ENCODE data around the gene MTAP.
A peak's percentile ranks its signal among the peaks of the same experiment; 100 is the strongest.

MTAP gene

DNA sequence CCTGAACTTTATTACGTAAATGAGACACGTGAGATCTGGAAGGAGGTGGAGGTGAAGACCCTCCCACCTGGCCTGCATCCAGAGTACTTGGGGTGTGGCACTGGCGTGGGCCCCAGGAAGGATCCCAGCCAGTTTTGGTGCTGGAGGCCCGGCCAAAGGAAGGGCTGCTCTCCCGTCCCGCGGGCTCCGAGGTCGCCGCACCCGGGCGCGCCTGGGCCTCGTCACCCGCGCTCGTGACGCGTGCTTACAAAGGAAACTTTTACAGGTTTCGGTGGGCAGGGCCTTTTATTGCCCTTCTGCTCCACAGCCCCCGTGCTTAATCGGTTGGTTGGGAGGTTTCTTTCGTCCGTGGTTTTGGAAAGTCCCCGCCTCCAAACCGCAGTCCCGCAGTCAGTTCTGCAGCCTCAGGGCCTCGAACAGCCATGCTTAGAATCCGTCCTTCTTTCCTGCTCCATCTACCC lies 162.5 kb downstream of the MTAP start:
- Histone ChIP-seq H3K36me3 (peaks cover 1% of the 10 kb centered on the region), H4K20me1 (peaks cover 52% of the 10 kb centered on the region), H3K4me2 (peak overlapping the region; percentile 71), H3K27me3 (peaks cover 74% of the 10 kb centered on the region), H3K4me3 (peak overlapping the region; percentile 53), H3K9me3 (peaks cover 45% of the 10 kb centered on the region), H3K4me1 (peaks cover 18% of the 10 kb centered on the region), H3K9ac (no peak overlapping the region), H3K27ac (no peak overlapping the region)
- no peak for TF ChIP-seq Cebpa-rat (IDR thresholded peaks at IDR 0.05)

DNA sequence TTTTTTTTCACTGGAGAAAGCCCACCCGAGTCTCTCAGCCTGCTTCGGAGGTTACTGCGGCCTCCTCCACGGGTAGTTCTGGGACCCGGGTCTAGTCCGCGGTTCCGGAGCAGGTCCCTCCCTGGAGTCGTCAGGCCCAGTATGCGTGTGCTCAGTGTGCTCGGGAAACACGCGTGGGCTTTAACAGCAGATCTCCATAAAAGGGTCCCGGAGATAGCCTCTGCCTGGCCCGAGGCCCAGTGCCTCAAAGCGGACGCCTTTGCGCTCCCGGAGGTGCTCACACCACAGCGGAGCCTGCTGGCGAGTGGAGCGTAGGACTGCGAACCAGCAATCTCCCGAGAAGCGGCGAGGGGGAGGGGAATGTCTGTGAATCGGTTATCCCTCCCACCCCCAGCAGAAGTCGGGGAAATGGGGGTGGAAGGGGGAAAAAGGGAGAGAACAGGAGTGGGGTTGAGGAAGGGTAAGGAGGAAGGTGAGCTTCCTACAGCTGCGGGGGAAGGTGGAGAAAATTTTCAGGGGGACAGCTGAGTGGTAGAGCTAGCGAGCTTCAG lies 163.0 kb downstream of the MTAP start:
- Histone ChIP-seq H3K27ac (no peak overlapping the region), H3K9ac (no peak overlapping the region), H3K4me3 (peak overlapping the region; percentile 53), H3K4me2 (peak overlapping the region; percentile 71), H3K27me3 (peaks cover 79% of the 10 kb centered on the region), H3K9me3 (peaks cover 50% of the 10 kb centered on the region), H3K36me3 (peaks cover 6% of the 10 kb centered on the region), H3K4me1 (peaks cover 18% of the 10 kb centered on the region), H4K20me1 (peaks cover 57% of the 10 kb centered on the region)
- no peak for TF ChIP-seq Cebpa-rat (IDR thresholded peaks at IDR 0.05)

DNA sequence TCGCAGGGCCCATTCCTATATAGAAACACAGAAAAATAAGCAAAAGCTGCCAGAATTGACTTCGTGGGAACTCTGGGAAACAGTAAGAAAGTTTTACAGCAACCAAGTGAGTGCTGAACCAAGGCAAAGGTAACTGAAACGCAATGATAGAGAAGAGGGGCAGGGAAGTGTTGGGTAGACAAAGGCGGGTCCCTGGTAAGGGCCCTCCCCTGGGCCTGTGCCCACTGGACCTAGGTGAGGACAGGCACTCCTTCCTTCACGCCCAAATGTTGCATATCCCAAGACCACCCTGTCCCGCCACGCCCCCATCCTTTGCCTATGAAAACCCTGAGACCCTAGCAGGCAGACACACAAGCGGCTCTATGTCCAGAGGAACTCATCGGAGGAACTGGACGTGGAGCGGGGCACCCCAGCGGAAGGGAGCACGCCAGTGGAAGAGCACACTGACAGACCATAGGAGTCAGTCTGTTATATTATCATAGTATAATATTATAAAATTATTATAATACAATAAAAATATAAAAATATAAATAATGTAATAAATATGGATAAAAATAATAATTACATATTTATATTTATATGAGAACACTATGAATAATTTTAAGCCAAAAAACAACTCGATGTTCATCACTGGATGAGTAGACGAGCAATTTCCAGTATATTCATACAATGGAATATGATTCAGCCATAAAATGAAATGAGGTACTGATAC lies 163.9 kb downstream of the MTAP start:
- Histone ChIP-seq H3K27me3 (peaks cover 87% of the 10 kb centered on the region), H3K4me1 (peaks cover 18% of the 10 kb centered on the region), H4K20me1 (peaks cover 66% of the 10 kb centered on the region), H3K9me3 (peaks cover 58% of the 10 kb centered on the region), H3K27ac (no peak overlapping the region), H3K4me2 (no peak overlapping the region), H3K4me3 (no peak overlapping the region), H3K9ac (no peak overlapping the region), H3K36me3 (peaks cover 15% of the 10 kb centered on the region)
- no peak for TF ChIP-seq Cebpa-rat (IDR thresholded peaks at IDR 0.05)

DNA sequence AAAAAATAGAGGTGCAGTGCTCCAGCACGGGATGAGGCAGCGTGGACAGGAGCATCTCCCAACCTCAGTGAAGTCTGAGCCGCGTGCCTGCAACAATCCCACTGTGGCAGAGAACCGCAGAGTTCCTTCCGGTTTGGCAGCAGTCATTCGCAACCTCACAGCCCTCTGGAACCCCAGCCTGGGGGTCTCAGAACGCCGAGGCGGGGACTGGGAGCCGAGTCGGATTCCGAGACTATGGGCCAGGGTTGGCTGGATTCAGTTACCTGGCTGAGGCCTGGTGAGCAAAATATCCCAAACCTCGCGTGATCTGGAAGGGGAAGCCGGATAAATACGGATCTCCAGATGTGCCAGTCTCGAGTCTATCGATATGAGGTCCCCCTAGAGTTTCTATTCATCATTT lies 164.7 kb downstream of the MTAP start:
- no peak for TF ChIP-seq Cebpa-rat (IDR thresholded peaks at IDR 0.05)
- Histone ChIP-seq H3K4me2 (peak overlapping the region; percentile 36; the same call in 1 of the 2 replicates), H3K27me3 (peaks cover 96% of the 10 kb centered on the region), H3K9me3 (peaks cover 59% of the 10 kb centered on the region), H3K4me3 (no peak overlapping the region), H3K36me3 (peaks cover 15% of the 10 kb centered on the region), H3K27ac (no peak overlapping the region), H3K4me1 (peaks cover 18% of the 10 kb centered on the region), H4K20me1 (peaks cover 74% of the 10 kb centered on the region), H3K9ac (no peak overlapping the region)

DNA sequence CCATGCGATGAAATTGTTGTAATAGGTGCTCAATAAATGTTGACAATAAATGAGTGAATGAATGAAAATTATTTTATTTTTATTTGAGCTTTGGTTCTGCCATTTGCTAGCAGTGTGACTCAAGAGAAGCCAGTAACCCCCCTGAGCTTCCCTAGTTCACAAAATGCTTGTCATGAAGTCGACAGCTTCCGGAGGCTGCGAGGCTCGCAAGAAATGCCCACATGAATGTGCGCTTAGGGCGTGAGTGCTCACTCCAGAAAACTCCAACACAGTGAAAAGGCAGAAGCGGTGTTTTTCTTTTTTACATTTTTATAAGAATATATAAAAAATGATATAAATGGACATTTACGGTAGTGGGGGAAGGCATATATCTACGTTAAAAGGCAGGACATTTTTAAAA lies 165.3 kb downstream of the MTAP start:
- H3K4me2 ChIP-seq, result no peak overlapping the region
- H3K9me3 ChIP-seq, result peaks cover 53% of the 10 kb centered on the region
- no peak overlapping the region for H3K9ac ChIP-seq
- H4K20me1 ChIP-seq, result peaks cover 80% of the 10 kb centered on the region
- no peak overlapping the region for H3K4me3 ChIP-seq
- TF ChIP-seq Cebpa-rat (IDR thresholded peaks at IDR 0.05), result no peak
- H3K27me3 ChIP-seq, result peaks cover 100% of the 10 kb centered on the region
- peaks cover 15% of the 10 kb centered on the region for H3K36me3 ChIP-seq
- H3K27ac ChIP-seq, result no peak overlapping the region
- H3K4me1 ChIP-seq, result peaks cover 18% of the 10 kb centered on the region

DNA sequence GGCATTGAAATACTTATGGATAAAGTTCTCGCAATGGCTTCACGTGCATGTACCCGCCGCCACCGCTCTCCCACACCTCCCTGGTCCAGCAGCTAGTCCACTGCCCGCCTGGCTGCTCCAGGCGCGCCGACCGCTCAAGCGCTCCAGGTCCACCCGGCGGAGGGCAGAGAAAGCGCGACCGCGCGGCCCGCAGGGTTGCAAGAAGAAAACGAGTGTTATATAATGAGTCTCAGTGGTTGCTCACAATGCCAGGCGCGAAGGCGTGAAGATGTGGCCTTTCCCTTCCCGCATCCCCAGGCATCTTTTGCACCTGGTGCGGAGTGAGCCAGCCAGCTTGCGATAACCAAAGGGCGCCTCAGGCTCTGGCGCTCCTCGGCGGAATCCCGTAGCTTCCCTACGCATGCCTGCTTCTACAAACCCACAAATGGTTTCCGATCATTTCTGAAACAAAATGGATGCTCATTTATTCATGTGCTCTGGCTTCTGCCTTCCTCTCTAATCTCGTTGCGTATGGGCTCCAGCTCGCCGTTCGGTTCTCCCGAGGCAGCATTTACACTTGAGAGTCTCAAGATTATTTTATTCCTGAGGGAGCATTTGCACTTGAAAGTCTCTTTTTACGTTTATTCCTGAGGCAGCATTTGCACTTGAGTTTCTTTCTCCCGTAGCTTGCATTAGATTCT lies 166.0 kb downstream of the MTAP start:
- TF ChIP-seq Cebpa-rat (IDR thresholded peaks at IDR 0.05), result no peak
- Histone ChIP-seq H3K27me3 (peaks cover 100% of the 10 kb centered on the region), H3K4me2 (no peak overlapping the region), H3K9me3 (peaks cover 46% of the 10 kb centered on the region), H3K9ac (no peak overlapping the region), H3K36me3 (peaks cover 15% of the 10 kb centered on the region), H3K4me1 (peaks cover 18% of the 10 kb centered on the region), H4K20me1 (peaks cover 87% of the 10 kb centered on the region), H3K4me3 (no peak overlapping the region), H3K27ac (no peak overlapping the region)

DNA sequence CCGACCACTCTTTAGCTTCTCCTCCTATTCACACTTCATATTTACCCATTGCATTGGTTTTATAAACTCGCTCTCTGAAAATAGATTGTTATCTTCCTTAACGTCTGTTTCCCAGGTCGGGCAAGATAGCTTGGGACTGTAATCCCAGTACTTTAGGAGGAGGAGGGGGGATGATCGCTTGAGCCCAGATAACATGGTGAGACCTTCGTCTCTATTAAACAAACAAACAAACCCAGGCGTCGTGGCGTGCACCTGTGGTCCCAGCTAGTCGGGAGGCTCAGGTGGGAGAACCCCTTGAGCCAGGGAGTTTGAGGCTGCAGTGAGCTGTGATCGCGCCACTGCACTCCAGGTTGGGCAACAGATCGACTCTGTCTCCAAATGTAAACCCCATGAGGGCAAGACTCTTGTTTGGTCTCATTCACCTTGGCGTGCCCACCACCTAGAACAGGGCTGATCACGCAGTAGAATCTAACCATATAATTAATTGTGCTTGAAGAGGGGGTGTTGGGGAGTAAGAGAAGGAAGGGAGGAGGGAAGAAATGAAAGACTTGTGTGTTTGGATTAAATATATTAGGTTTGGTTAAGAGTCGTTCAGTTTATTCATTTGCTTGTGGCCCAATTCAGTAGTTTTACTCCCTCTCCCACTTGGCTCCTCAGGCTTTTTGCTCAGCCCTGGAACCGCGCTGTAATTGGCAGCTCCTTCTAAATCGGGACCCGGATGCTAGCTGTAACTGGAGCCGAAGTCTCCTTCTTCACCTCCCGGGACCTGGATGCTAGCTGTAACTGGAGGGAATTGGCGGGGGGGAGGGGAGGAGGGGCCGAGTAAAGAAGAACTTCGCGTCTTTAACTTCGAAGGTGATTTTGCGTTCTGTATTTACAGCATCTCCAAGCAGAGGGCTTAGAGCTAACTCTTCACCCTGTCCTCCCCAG lies 166.8 kb downstream of the MTAP start:
- H4K20me1 ChIP-seq, result peaks cover 95% of the 10 kb centered on the region
- no peak for TF ChIP-seq Cebpa-rat (IDR thresholded peaks at IDR 0.05)
- H3K27ac ChIP-seq, result no peak overlapping the region
- no peak overlapping the region for H3K4me3 ChIP-seq
- H3K9ac ChIP-seq, result no peak overlapping the region
- H3K4me1 ChIP-seq, result peaks cover 18% of the 10 kb centered on the region
- H3K27me3 ChIP-seq, result peaks cover 100% of the 10 kb centered on the region
- H3K9me3 ChIP-seq, result peaks cover 40% of the 10 kb centered on the region
- H3K36me3 ChIP-seq, result peaks cover 15% of the 10 kb centered on the region
- no peak overlapping the region for H3K4me2 ChIP-seq

DNA sequence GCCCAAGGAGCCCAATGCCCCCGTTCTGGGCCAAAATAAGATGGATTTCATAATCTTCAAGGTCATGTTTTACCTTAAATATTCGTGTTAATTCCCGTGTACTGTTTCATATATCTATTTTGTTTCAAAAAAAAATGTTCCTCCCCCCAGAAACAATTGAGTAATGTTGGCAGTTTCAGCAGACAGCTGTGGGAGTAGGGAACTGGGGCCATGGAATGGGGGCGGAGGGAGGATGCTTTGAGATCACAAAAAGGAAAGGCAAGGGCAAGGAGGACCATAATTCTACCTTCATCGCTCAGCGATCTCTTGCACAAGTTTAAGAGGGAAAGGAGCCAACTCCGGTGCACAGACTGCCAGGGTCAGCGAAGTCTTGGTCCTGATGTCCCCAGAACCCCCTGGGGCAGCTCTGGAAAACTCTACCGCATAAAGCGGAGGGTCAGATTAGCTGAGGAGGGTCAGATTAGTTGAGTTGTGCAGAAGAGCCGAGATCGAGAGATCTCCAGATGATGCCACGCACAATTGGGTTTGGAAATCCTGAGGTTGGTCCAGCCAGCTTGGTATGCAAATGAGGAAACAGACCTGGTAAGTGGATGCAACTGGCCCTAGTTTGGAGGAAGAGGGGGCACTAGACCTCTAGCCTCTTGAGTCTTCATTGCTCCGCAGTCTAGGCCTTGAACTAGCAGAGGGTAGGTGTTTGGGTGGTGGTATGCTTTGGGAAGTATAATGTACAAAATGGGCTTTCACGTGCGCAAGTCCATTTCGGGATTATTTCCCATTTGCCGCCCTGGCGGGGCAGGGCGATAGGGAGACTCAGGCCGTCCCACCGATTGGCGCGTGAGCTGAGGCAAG lies 167.7 kb downstream of the MTAP start:
- Histone ChIP-seq H3K27ac (no peak overlapping the region), H3K36me3 (peaks cover 15% of the 10 kb centered on the region), H3K9me3 (peaks cover 34% of the 10 kb centered on the region), H4K20me1 (peaks cover 100% of the 10 kb centered on the region), H3K4me2 (no peak overlapping the region), H3K9ac (no peak overlapping the region), H3K27me3 (peaks cover 100% of the 10 kb centered on the region), H3K4me3 (no peak overlapping the region), H3K4me1 (peaks cover 22% of the 10 kb centered on the region)
- no peak for TF ChIP-seq Cebpa-rat (IDR thresholded peaks at IDR 0.05)
